Measurements from ENCODE around the gene TMEM41A. TPM values are rescaled to one million over a fixed set of nuclear protein-coding genes. Genes with fewer than 3 reads are reported as not detected.

The TMEM41A gene
- total RNA-seq, 1 experiment from 2014 or later = 37.2 TPM

GRCh38 chr3:185526349-185526951, 27.6 kb upstream of the TMEM41A start:
- H3K4me1 ChIP-seq (replicated peaks; ENCODE audit: insufficient read depth) = no peaks in the 10 kb centered on the region
- H3K4me2 ChIP-seq = no peak overlapping the region
- POLR2A ChIA-PET (ENCODE audit: unreplicated experiment) = no interaction called here
- BruUV-seq (replicated peaks) = no TSS peak
- no peaks in the 10 kb centered on the region for H3K79me2 ChIP-seq (ENCODE audit: low read depth)
- no peak for TF ChIP-seq CTCF (conservative IDR thresholded peaks at IDR 0.05)
- TF ChIP-seq EZH2 (IDR thresholded peaks at IDR 0.05; ENCODE audit: low read depth) = no peak
- no peak overlapping the region for H3K4me3 ChIP-seq
- H3K27ac ChIP-seq = no peak overlapping the region
- 0 out of 2 replicates have a peak, but pooled peaks cover 15% of the 10 kb centered on the region for H3K36me3 ChIP-seq (ENCODE audit: low read depth)
- no peaks in the 10 kb centered on the region for H3K27me3 ChIP-seq (ENCODE audit: insufficient read depth, low read depth)
- no peak for DNase-seq
- intact Hi-C loops (cut with micrococcal nuclease; ENCODE audit: unreplicated experiment) = no loop called here
- no peaks in the 10 kb centered on the region for H3K9me2 ChIP-seq (ENCODE audit: insufficient read depth)
- H4K20me1 ChIP-seq (ENCODE audit: insufficient read depth) = no peaks in the 10 kb centered on the region
- H3K9me3 ChIP-seq (ENCODE audit: insufficient read depth, low read depth) = no peaks in the 10 kb centered on the region
- no peak overlapping the region for H2AFZ ChIP-seq
- H3F3A ChIP-seq (ENCODE audit: insufficient read depth, low read depth) = peaks cover 6% of the 10 kb centered on the region; the same call in 1 of the 2 replicates
- CTCF ChIA-PET = no interaction called here

DNA sequence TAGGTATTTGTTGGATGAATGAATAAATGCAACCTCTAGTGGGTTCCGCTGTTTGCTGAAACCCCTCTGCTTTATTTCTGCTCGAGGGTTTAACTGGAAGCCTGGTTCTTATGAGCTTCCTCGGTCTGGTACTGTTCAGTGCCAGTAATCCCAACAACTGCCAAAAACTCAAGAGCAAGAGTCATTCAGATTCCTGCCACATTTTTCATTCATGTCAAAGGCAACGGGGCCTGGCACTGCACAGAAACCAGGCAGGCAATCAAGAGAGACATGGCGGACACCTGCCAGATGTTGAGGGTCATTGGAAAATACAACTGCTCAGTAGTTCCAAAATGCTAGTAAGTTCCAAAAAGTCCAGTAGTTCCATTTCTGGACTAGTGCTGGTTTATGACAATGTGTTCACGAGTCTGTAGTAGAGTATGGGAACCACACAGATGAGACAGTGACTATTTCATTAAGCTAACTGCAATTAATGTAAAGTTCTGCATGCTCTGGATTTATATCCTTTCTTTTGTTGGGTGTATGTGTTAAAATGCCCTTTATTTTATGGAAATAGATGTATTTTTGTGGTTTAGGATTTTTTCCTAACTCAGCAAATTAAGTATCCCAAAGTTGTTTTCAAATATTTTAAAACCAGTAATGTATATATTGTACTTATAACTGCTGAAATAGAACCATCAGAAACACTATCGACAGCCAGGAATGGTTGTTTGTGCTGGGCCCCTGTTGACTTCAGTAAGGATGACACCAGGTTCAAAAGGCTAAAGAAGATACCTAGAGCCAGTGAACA, 22.7 kb upstream of the TMEM41A start:
- ChIA-PET CTCF (interaction anchor here (0.6 kb wide), 1 partner anchor 37 kb away, joined by 3 read pairs; no protein-coding TSS in a partner anchor), POLR2A (ENCODE audit: unreplicated experiment) (no interaction called here)
- Histone ChIP-seq H3K4me3 (no peak overlapping the region), H3K9me2 (ENCODE audit: insufficient read depth) (no peaks in the 10 kb centered on the region), H4K20me1 (ENCODE audit: insufficient read depth) (no peaks in the 10 kb centered on the region), H3F3A (ENCODE audit: insufficient read depth, low read depth) (peaks cover 7% of the 10 kb centered on the region; the same call in 1 of the 2 replicates), H3K4me1 (replicated peaks; ENCODE audit: insufficient read depth) (no peaks in the 10 kb centered on the region), H3K79me2 (ENCODE audit: low read depth) (no peaks in the 10 kb centered on the region), H3K27me3 (ENCODE audit: insufficient read depth, low read depth) (no peaks in the 10 kb centered on the region), H3K4me2 (no peak overlapping the region), H3K36me3 (ENCODE audit: low read depth) (peaks cover 31% of the 10 kb centered on the region; the same call in 1 of the 2 replicates), H3K27ac (no peak overlapping the region), H3K9me3 (ENCODE audit: insufficient read depth, low read depth) (no peaks in the 10 kb centered on the region), H2AFZ (no peak overlapping the region)
- DNase-seq = no peak
- intact Hi-C loops (cut with micrococcal nuclease; ENCODE audit: unreplicated experiment) = no loop called here
- TF ChIP-seq CTCF (conservative IDR thresholded peaks at IDR 0.05) (no peak), EZH2 (IDR thresholded peaks at IDR 0.05; ENCODE audit: low read depth) (no peak)
- no TSS peak for BruUV-seq (replicated peaks)

GRCh38 chr3:185519021-185519420, 20.2 kb upstream of the TMEM41A start:
- ChIA-PET POLR2A (ENCODE audit: unreplicated experiment) (no interaction called here), CTCF (no interaction called here)
- intact Hi-C loops (cut with micrococcal nuclease; ENCODE audit: unreplicated experiment) = no loop called here

More at GRCh38 chr3:185519021-185519420, 20.2 kb upstream of the TMEM41A start:
- no peak overlapping the region for H3K4me3 ChIP-seq
- no peak overlapping the region for H3K27ac ChIP-seq
- peaks cover 24% of the 10 kb centered on the region; the same call in 1 of the 2 replicates for H3K36me3 ChIP-seq (ENCODE audit: low read depth)
- H3F3A ChIP-seq (ENCODE audit: insufficient read depth, low read depth) = peaks cover 7% of the 10 kb centered on the region; the same call in 1 of the 2 replicates
- H3K79me2 ChIP-seq (ENCODE audit: low read depth) = no peaks in the 10 kb centered on the region
- H2AFZ ChIP-seq = no peak overlapping the region
- no peak for DNase-seq
- TF ChIP-seq CTCF (conservative IDR thresholded peaks at IDR 0.05) (no peak), EZH2 (IDR thresholded peaks at IDR 0.05; ENCODE audit: low read depth) (no peak)
- no peaks in the 10 kb centered on the region for H3K4me1 ChIP-seq (replicated peaks; ENCODE audit: insufficient read depth)
- H4K20me1 ChIP-seq (ENCODE audit: insufficient read depth) = no peaks in the 10 kb centered on the region
- H3K4me2 ChIP-seq = no peak overlapping the region
- no peaks in the 10 kb centered on the region for H3K9me2 ChIP-seq (ENCODE audit: insufficient read depth)
- no TSS peak for BruUV-seq (replicated peaks)
- no peaks in the 10 kb centered on the region for H3K9me3 ChIP-seq (ENCODE audit: insufficient read depth, low read depth)
- H3K27me3 ChIP-seq (ENCODE audit: insufficient read depth, low read depth) = no peaks in the 10 kb centered on the region

Measured in PC-9 (cell line).